Measurements from ENCODE around the gene NCAM1. TPM values are rescaled to one million over a fixed set of nuclear protein-coding genes. Genes with fewer than 3 reads are reported as not detected.
"Not testable (repeated sequence)": the region's sequence is repeated elsewhere in the genome, so short reads cannot be mapped to it uniquely, and the experiment has no call there.

NCAM1 gene
- polyA plus RNA-seq, 3 donors = 64.4 to 77.8 (median 73.2) TPM

DNA sequence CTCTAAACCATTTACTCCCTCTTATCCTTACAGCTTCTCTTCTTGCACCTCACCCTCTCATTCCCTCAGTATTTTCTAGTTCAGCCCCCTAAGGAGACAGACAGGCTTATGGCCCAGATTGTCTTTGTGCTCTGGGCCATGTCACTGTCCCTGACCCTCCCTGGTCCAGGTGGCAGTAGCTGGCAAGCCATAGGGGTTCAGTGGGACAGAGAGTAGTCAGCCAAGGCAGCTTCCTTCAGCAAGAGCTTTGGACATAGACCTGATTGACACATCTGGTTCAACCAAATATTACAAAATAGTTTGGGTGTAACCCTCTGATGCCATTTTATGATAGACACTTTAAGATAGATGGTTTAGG, 53.9 kb downstream of the NCAM1 start:
- DNase-seq = no peak

DNA sequence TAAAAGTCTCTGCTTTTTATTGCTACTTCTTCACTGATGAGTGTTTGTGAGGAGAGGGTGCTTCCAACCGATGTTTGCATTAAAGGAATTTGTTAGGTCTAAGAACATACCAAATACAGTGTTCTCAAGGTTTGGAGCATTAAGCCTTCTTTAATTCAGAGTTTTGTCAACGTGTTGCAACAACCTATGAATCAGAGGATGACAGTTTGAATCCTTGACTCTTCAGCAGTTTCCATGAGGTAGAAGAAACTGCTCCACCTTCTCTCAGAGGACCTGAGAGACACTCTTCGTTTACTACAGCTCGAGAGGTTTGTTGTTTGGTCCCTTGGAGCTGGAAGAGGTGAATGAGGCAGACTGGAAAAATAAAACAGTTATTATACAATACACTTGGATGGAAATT, 55.7 kb downstream of the NCAM1 start:
- no peak for DNase-seq

DNA sequence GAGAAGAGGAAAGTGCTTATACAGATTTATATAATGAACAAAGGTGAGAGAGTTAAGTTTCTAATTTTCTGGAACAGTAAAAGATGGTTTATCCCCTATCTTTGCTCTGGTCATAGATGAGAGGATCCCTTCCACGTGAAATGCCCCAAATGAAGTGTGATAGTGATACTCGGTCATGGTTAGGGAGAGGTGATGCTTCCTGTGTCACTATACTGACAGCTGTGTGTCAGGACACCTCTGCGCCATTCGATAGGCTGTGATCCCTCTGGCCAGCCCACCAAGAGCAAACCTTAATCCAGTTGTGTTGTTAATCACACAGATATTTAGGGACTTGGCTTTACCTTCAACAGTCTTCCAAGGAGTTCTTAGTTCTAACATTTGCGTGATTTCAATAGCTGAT, 57.7 kb downstream of the NCAM1 start:
- DNase-seq = no peak

DNA sequence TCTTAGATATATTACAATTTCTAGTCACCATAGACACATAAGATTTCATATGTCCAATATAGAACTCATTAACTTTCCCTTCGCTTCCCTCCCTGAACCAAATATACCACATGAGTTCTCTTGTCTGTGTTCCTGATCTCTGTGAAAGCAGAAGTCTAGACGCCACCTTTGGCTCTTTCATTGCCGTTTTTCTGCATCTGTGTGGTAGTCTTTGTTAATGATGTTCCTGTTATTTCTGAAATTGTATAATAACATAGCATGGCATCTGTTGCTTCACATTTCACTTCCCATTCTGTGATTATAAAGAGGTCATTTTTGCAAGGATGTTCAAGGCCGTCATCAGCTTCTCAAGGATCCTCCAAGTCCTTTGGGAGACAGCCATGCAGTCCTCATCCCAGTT, 58.5 kb downstream of the NCAM1 start:
- DNase-seq = no peak

DNA sequence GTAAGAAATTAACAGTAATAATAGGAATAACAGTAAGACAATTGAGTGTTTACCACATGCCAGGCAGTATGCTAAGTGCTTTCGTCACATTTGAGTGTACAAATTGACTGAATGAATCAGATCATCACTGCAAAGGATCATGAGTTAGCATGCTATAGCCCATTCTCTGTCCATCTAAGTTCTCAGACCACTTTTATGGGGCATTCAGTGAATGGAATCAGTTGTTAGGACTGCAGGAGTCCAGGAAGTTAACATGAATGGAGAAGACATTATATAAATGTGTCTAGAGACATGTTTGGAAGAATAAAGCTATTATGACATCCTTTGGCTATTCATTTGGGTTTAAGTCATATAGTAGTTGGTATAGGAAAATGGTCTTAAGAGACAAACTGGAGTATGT, 59.9 kb downstream of the NCAM1 start:
- DNase-seq = no peak

DNA sequence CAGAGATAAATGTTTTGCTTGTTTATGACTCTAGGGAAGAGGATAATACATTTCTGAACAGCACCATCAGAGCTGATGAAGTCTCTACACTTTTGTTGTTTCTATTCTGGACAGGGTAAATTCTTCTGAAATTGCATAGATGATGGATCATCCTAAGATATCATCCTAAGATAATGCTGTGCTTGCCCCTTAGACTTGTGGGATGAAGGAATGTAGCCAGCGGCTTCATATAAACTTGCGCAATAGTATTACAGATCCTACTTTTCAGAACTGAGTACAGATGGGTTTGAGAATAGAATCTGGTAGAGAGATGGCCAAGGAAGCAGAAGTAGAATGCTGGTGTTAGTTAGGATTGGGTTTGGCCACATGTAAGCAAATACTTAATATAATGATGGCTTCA, 61.0 kb downstream of the NCAM1 start:
- no peak for DNase-seq

DNA sequence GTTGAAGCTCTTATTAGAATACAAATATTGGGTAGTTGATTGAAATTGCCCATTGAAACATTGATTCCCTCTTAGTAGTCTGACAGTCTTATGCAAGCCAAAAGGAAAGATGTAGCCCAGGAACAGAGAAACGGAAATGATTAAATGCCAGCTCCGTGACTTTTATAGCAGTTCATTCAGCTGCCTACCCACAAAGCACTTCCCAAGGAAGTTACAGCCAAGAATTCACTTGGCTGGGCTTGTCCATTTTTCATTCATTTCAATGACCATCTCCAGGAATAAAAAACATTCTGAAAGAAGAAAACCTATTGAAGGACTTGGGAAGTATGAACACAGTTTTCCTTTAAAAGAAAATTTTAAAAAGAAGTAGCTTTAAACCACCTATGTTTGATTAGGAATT, 62.0 kb downstream of the NCAM1 start:
- DNase-seq = no peak

DNA sequence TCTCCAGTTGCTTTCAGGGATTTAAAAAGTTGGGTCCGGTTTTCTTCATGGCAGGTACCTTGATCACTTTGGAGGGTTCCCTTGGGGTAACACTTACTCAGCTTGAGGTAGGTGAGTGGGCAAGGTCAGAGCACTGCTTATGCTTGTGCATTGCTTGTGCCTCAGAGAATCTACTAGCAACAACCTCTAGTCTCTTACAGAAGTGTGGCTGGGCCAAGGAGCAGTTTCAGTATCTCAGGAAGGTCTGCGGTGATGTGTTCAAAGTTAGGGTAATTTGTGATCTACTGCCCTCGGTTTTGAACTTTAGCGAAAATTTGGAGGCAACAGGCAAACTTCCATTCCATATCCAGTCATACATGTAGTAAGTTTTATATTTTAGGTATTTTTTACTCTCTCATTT, 62.8 kb downstream of the NCAM1 start:
- no peak for DNase-seq

DNA sequence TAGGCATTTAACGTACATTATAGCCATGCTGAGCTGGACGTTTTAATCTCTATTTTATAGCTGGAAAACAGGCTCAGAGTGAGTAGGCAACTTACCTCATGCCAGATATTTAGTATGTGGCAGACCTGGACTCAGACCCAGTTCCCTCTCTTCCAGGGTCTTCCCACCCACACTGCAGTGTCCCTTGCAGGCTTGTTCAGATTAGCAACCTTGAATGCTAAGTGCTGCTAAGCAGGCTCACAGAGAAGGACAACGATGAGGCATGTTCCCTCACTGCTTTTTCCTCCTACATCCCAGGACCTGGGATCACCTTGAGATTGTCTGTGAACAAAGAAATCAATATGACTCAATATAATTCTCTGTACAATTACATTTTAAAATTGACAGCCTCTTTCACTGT, 65.6 kb downstream of the NCAM1 start:
- no peak for DNase-seq

DNA sequence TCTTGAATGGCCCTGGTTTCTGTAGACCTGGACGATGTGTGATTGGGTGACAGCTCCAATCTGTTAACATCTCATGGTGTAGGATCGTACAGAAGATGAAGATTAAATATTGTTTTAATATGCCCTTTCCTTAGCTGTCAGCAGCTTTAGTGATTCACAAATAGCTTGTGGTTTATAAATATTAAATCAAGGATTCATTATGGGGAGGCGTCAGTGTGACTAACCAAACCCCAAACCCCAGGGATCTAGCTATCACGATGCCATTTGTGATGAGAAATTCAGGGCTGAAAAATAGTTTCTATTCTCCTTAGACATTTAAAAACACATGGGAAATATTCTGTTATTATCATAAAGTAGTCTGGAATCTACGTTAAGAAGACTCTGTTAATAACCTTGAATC, 73.4 kb downstream of the NCAM1 start:
- DNase-seq = no peak

DNA sequence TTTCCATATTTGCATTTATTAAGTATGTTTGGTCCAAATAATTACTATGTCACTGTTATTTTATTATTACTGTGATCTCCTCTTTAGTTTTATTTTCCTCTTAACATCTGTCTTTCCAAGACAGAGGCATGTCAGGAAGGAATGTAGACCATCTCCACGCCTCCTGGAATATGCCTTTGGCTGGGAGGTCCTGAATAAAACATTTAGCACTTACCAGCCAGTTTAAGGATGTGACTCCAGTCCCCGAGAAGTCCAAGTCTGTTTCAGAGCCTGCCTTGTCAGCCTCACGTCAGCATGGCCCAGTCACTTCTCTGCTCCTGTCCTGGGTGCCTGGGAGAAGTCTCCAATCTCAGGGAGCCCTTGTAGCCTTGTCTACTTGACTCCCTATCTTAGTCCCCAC, 74.5 kb downstream of the NCAM1 start:
- no peak for DNase-seq

DNA sequence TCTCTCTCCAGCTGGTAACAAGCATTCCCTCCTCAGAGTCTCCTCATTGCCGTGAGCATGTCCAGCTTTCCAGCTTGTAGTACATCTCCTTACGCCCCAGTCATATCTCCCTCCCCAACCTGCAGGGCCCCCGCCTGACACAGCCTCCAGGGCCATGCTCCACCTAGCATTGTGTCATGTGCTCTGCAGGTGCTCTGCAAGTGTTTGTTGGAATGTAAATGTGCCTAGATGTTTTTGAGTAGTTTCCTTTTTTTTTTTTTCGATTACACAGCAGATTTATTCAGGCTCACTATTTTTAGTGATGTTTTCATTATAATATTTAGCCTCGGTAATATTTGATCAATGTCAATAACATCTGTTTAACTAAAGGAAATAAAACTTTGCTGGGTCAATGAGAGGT, 82.5 kb downstream of the NCAM1 start:
- no peak for DNase-seq

DNA sequence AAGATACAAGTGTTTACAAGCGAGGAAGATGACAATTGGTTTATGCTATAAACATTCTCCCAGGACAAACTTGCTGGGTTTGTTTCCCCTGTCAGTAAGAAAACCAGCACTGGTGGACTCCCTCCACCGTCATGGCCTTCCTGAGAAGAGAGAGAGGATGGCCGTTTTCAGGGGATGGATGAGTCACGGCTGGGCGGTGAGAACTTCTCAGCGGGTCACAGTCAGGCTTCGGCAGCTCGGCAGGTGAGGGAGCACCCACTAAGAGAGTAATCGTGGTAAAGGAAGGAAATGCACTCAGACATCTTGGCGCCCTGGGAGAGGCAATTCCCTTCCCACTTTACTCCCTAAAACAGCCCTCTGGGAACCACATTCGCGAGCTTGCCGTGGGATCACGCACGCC, 83.9 kb downstream of the NCAM1 start:
- DNase-seq = no peak

DNA sequence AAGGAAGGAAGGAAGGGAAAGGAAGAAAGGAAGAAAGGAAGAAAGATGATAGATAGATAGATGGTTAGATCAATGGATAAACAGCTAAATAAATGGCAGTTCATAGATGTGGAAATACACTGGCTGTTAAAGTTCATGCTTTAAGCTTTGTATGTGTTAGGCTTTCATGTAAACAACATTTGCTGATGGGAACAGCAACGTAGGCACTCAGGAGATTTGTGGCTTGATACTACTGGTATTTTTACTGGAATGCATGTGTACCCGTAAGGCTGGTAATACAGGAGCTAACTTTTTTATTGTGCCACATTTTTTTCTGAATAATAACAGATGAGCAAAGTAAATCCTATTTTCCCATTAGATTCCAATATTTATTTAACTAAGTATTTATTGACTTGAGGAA, 85.6 kb downstream of the NCAM1 start:
- no peak for DNase-seq

DNA sequence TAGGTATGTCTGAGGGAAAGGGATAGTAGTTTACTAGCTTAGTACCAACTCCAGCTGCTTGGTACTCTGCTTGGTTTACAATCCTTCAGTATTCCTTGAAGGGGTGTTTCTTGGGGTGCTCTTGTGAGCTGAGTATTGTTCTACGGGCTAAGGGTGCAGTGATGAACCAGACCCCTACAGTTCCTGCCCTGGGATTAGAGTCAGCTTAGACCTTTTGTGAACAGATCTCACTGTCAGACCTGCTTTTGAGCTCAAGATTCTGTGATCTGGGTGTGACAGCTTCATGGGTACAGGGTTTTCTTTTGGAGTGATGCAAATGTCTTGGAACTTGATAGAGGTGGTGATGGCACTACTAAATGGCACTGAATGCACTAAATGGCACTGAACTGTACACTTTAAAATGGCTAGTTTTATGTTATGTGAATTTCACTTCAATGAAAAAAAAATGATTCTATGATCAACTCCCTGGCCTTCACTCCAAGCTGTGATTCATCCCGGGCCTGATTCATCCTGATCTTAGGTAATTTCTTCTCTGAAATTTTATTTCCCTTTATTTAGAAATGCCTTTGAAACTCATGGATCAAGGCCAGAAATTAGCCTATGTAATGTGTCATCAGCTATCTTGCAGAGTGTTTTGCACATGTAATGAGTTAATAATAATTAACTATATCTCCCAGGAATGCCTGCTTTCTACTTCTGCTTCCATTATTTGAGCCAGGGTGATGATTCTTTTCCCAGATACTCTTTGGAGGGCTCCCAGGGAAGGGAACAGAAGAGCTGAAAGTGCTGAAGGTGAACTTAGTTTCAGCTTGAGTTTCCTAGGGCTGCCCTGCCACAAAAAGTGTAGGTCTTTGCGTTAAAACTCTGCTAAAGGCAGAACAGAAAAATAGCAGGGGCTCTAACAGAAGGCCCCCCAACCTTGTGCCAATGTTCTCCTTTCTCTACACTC, 87.9 kb downstream of the NCAM1 start:
- DNase-seq = no peak

DNA sequence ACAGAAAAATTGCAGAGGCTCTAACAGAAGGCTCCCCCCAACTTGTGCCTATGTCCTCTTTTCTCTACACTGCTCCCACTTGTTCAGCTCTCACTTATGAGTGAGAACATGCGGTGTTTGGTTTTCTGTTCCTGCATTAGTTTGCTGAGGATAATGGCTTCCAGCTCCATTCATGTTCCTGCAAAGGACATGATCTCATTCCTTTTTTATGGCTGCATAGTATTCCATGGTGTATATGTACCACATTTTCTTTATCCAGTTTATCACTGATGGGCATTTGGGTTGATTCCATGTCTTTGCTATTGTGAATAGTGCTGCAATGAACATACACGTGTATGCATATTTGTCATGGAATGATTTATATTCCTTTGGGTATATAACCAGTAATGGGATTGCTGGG, 91.8 kb downstream of the NCAM1 start:
- not testable (repeated sequence) for DNase-seq

DNA sequence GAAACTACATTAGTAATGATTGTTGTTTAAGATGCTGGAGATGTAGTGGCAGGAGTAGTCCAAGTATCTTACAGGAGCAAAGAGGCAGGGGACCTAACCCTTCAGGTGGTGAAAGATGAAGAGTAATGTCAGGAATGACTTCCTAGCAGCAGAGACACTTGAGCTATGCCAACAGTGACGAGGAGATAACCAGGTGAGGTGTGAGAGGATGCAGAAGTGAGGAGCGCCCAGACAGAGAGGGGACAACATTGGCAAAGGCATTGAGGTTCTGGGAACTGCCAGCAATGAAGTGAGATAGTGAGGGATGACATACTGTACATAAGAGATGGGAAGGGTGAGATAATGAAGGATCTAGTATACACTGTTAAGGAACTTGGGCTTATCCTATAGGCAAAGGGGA, 95.8 kb downstream of the NCAM1 start:
- no peak for DNase-seq

DNA sequence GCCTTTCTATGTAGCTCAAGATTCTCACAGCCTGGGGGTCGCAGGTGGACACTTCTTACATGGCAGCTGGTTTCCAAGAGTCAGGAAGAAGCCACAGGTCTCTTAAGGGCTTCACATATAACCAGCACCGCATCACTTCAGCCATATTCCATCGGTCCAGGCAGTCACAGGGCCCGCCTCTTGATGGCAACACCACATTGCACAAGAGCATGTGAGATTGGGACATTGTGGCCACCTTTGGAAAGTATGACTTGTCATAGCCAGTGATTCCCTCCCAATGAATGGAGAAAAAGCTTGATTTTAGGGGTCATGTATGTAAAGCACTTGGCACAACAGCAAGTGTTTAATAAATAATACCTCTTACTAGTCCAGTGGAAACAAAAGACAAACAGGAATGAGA, 98.3 kb downstream of the NCAM1 start:
- no peak for DNase-seq

DNA sequence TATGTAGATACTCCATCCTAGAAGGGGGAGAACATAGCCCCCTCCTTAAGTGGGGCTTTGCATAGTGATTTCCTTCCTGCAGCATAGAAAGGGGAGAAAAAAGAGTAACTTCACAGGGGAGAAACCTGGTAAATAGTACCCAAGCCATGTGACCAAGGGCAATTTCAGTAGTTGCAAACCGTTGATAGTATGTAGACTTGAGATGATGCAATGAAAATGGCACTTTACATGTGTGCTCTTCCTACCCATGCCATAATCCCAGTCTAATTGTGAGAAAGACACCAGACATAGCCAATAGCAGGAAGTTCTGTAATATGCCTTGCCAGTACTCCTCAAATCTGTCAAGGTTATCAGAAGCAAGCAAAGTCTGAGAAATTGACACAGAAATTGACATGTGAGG, 104.1 kb downstream of the NCAM1 start:
- DNase-seq = no peak

DNA sequence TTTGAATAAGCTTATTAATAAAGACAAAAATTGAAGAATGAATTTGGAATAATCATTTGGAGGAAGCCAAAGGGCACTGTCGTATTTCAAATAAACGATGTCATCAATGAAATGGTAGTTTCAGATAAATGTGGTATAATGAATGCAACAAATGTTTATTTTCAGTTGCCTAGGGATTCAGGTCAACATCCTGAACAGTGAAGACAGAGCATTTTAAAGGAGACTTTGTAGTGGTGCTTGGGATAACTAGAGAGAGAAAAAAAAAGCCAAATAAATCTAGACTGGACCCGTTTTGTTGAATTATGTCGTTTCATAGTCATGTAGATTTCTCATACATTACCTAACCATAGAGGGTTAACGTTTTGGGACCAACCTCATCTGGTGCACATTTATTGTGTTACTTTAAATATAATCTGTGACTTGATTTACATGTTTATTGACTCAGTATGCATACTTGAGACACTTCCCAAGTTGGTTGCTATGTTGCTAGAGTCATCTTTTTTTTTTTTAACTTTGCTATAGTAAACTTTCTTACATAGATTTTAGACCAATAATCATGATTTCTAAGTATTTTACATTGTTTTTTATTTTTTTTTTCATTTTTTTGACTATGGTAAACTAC, 111.1 kb downstream of the NCAM1 start:
- no peak for DNase-seq

DNA sequence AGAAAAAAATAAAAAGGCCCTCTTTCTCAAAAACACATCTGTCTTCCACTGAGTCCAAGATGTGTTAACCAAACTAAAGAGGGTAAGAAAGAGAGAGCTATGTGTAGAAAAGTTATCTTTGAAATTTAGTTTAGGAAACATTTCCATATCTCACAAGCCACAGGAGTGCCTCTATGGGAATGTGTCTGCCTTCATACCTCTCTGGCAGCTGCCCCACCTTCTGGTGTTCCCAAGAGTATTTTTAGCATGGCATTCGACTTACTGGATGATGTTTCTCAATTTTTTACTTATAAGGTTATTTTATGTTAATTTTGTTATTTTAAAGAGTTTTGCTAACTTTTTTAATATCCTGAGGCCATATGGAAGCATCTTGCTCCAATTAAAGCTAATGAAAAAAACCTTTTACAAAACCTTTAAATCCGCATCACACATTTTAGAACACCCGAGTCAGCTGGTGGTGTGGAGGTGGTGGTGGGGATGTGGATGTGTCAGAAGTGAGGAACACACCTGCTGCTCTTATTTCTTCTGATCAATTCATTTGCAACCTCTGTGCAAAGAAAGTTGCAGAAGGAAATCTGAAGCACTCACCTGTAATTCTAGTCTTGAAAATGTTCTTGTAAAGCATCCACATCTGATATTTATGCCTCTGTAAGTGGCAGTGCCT, 112.2 kb downstream of the NCAM1 start:
- no peak for DNase-seq

DNA sequence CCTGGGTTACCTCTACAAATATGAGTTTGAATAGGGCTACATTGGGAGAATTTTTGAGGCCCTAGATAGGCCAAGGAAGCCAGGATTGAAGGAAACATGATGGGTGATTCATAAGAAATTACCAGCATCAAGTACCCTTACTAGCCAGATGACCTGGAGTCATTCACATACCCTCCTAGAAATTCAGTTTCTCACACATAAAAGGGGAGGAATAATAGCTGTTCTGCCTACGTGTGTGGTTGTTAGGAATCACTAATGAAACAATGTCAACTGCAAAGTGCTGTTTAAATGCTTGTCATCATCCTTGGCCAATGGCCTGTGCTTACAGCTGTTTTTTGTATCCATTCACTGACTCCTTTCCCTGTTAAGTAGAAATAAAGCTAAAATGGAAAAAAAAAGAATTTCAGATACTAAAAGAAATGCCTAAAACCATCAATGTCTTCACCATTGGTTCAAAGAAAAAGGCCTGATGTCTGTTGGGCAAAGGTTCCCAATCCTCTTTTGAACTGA, 114.4 kb downstream of the NCAM1 start:
- no peak for DNase-seq

DNA sequence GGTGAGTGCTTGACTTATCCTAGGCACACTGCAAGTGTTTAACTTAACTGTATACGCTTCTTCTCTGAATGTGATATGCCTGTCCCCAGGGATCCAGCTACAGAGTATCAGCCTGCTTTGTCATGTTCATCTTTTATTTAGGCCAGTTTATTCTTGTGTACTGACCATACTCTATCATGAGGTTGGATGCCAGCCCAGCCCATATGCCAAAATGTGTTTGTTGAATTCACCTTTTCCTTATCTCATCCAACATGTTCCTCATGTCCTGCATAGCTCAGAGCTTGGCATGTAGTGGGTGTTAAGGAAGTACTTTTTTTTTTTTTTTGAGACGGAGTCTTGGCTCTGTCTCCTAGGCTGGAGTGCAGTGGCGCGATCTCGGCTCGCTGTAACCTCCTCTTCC, 116.2 kb downstream of the NCAM1 start:
- no peak for DNase-seq
